PC-3 (cell line): ENCODE results near the gene ARL6IP1. TPM values are rescaled to one million over a fixed set of nuclear protein-coding genes. Genes with fewer than 3 reads are reported as not detected.
A peak's percentile ranks its signal among the peaks of the same experiment; 100 is the strongest.

ENCODE experiments used
- ATAC-seq: fragments of 200-7000 bp; cut with Tn5 transposase; 2 replicates; pipeline ENCODE4 v1.9.1; 2020; ENCODE audit warnings: mild to moderate bottlenecking, moderate library complexity
- BruUV-seq: library from RNA; stranded (reverse); fragments of 400-500 nt; replicated peaks from 2 replicates; lab custom pipeline; 2021; lab: Mats Ljungman, UMichigan
- CTCF ChIA-PET: fragments of 300-600 bp; sonication (Branson Sonifier 250); formaldehyde crosslinking; loops from one replicate; lab custom pipeline; 2022; ENCODE audit warnings: antibody characterized with exemption; lab: Charles Lee
- POLR2A ChIA-PET: fragments of 300-600 bp; sonication (Branson Sonifier 250); formaldehyde crosslinking; loops from one replicate; lab custom pipeline; 2022; ENCODE audit warnings: antibody characterized with exemption; ENCODE audit not compliant: unreplicated experiment; lab: Charles Lee
- DNase-seq: peaks from one replicate; pipeline ENCODE4 v3.0.0-alpha.2; 2015
- H2AFZ ChIP-seq: fragments of 300-600 bp; sonication (generic); 2 replicates; pipeline ENCODE4 v1.6.0; 2016; ENCODE audit warnings: antibody characterized with exemption, low read length
- H3F3A ChIP-seq: fragments of 300-600 bp; sonication (generic); one replicate; pipeline ENCODE4 v1.6.0; 2017; ENCODE audit warnings: antibody characterized with exemption, low read length, control low read depth, mild to moderate bottlenecking; ENCODE audit not compliant: unreplicated experiment
- H3K27ac ChIP-seq: fragments of 300-600 bp; sonication (generic); 2 replicates; pipeline ENCODE4 v1.5.1; 2016; ENCODE audit warnings: mild to moderate bottlenecking, low read length
- H3K27me3 ChIP-seq: fragments of 300-600 bp; sonication (generic); 2 replicates; pipeline ENCODE4 v1.6.1; 2016; ENCODE audit warnings: low read length, mixed read lengths
- H3K36me3 ChIP-seq: fragments of 300-600 bp; sonication (generic); 2 replicates; pipeline ENCODE4 v1.6.1; 2016; ENCODE audit warnings: low read depth, mixed run types, low read length, mixed read lengths
- H3K4me1 ChIP-seq: fragments of 300-600 bp; sonication (generic); 2 replicates; pipeline ENCODE4 v1.5.1; 2016; ENCODE audit warnings: low read length; ENCODE audit not compliant: insufficient read depth
- H3K4me2 ChIP-seq: fragments of 300-600 bp; sonication (generic); 2 replicates; pipeline ENCODE4 v1.6.0; 2016; ENCODE audit warnings: low read length
- H3K4me3 ChIP-seq: fragments of 300-600 bp; sonication (generic); 2 replicates; pipeline ENCODE4 v1.5.1; 2016; ENCODE audit warnings: mild to moderate bottlenecking, low read length, mixed read lengths
- H3K79me2 ChIP-seq: fragments of 300-600 bp; sonication (generic); 2 replicates; pipeline ENCODE4 v1.6.1; 2017; ENCODE audit warnings: low read length, mixed read lengths
- H3K9ac ChIP-seq: fragments of 300-600 bp; sonication (generic); 2 replicates; pipeline ENCODE4 v1.6.0; 2016; ENCODE audit warnings: mild to moderate bottlenecking, low read length
- H3K9me2 ChIP-seq: fragments of 300-600 bp; sonication (generic); replicated peaks from 2 replicates; pipeline ENCODE4 v1.6.1; 2016; ENCODE audit warnings: mixed run types, low read length, mixed read lengths
- H3K9me3 ChIP-seq: fragments of 300-600 bp; sonication (generic); 2 replicates; pipeline ENCODE4 v1.6.1; 2016; ENCODE audit warnings: low read length, mixed read lengths
- H4K20me1 ChIP-seq: fragments of 300-600 bp; sonication (generic); 2 replicates; pipeline ENCODE4 v1.6.1; 2016; ENCODE audit warnings: low read length, mixed read lengths
- CTCF ChIP-seq: fragments of 300-600 bp; sonication (generic); conservative IDR thresholded peaks from 2 replicates; pipeline ENCODE4 v1.5.1; 2017; ENCODE audit warnings: antibody characterized with exemption, low read depth, mild to moderate bottlenecking, low read length
- EZH2 ChIP-seq: fragments of 300-600 bp; sonication (generic); IDR thresholded peaks from one replicate; pipeline ENCODE4 v1.6.1; 2017; ENCODE audit warnings: antibody characterized with exemption, mild to moderate bottlenecking, low read length; ENCODE audit not compliant: unreplicated experiment
- EZH2phosphoT487 ChIP-seq: fragments of 300-600 bp; sonication (generic); IDR thresholded peaks from 2 replicates; pipeline ENCODE4 v1.6.1; 2018; ENCODE audit warnings: mild to moderate bottlenecking, antibody characterized with exemption, low read length, borderline replicate concordance
- intact Hi-C: fragments of 100-400 bp; cut with micrococcal nuclease; formaldehyde crosslinking; loops from 2 replicates; pipeline ENCODE4 v1.9.0; 2023
- total RNA-seq: library from RNA; depleted of rRNA; stranded (reverse); fragments of >200 nt; gene quantifications from 2 replicates; pipeline ENCODE4 v1.2.3, GENCODE V29; 2014

Gene ARL6IP1
- total RNA-seq, 1 experiment from 2014 or later, result 150 TPM

DNA sequence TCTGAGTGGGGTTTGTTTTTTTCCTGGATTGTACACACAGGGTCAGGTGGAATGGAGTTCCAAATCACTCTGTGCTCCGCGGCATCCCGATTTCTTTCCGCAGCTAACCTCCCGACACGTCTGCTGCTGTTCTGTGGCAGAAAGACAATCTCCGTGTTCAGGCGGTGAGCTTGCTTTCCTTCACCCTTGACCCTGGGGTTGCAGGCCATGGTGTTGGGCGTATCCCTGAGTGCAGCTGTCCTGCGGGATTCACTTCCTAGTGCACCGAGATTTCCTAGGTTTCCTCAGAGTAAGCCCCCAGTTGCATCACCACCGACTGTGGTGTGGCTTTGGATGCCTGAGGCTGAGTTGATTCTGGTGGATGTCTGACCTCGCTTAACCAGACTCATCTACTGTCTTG lies 7.8 kb upstream of the ARL6IP1 start:
- H3K79me2 ChIP-seq, result no peaks in the 10 kb centered on the region
- ATAC-seq (no peak), DNase-seq (no peak)
- no peaks in the 10 kb centered on the region for H4K20me1 ChIP-seq
- H2AFZ ChIP-seq, result no peak overlapping the region
- no peak overlapping the region for H3K27ac ChIP-seq
- BruUV-seq, result no TSS peak
- TF ChIP-seq EZH2phosphoT487, result no peak
- TF ChIP-seq EZH2, result no peak
- TF ChIP-seq CTCF, result no peak
- H3K9me2 ChIP-seq, result no peaks in the 10 kb centered on the region
- no peak overlapping the region for H3K4me3 ChIP-seq
- ChIA-PET POLR2A (no interaction called here), CTCF (no interaction called here)
- no peaks in the 10 kb centered on the region for H3K27me3 ChIP-seq
- H3K4me2 ChIP-seq, result no peak overlapping the region
- H3F3A ChIP-seq, result no peaks in the 10 kb centered on the region
- intact Hi-C loops, result loop anchor here (10.0 kb wide), 1 partner anchor 156 kb away; no protein-coding TSS in a partner anchor
- no peaks in the 10 kb centered on the region for H3K9me3 ChIP-seq
- H3K36me3 ChIP-seq, result peaks cover 41% of the 10 kb centered on the region
- H3K9ac ChIP-seq, result no peak overlapping the region
- H3K4me1 ChIP-seq, result peaks cover 13% of the 10 kb centered on the region

GRCh38 chr16:18805257-18805773 lies 4.0 kb upstream of the ARL6IP1 start:
- ATAC-seq, result no peak
- Histone ChIP-seq H3K27ac (no peak overlapping the region), H3K79me2 (peaks cover 16% of the 10 kb centered on the region), H3K4me1 (peaks cover 16% of the 10 kb centered on the region), H3K9me2 (no peaks in the 10 kb centered on the region), H3K4me2 (no peak overlapping the region), H3K4me3 (no peak overlapping the region), H3K9me3 (no peaks in the 10 kb centered on the region), H3K9ac (no peak overlapping the region), H3K27me3 (no peaks in the 10 kb centered on the region), H2AFZ (no peak overlapping the region), H4K20me1 (peaks cover 9% of the 10 kb centered on the region), H3K36me3 (peaks cover 28% of the 10 kb centered on the region), H3F3A (no peaks in the 10 kb centered on the region)
- POLR2A ChIA-PET, result interaction anchor here (0.5 to 0.6 kb wide), 5 partner anchors 18 to 625 kb away, joined by 3 to 7 read pairs (median 5); no protein-coding TSS in a partner anchor
- TF ChIP-seq EZH2, result no peak
- no peak for TF ChIP-seq EZH2phosphoT487
- no peak for TF ChIP-seq CTCF
- CTCF ChIA-PET, result no interaction called here
- BruUV-seq, result no TSS peak
- no peak for DNase-seq
- intact Hi-C loops, result loop anchor here (10.0 kb wide), 1 partner anchor 159 kb away; no protein-coding TSS in a partner anchor

DNA sequence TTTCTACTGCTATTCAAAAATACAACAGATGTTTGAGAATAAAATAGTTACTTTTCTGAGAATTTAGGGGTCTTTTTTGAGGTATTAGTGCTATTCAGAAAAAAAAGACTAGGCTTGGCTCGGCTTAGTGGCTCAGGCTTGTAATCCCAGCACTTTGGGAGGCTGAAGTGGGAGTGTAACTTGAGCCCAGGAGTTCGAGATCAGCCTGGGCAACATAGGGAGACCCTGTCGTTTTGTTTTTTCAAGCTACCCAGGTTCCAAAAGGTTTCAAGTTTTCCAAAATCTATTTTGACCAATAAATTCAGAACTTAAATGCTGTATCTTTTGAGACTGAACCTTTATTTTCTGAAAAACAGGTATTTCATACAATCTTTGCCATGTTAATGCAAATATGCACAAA lies 3.2 kb upstream of the ARL6IP1 start:
- Histone ChIP-seq H3K79me2 (peaks cover 24% of the 10 kb centered on the region), H3K4me1 (peaks cover 16% of the 10 kb centered on the region), H2AFZ (no peak overlapping the region), H3K9ac (peak overlapping the region; percentile 16; the same call in 1 of the 2 replicates), H3K27me3 (no peaks in the 10 kb centered on the region), H3K9me3 (no peaks in the 10 kb centered on the region), H4K20me1 (peaks cover 17% of the 10 kb centered on the region), H3K27ac (peak overlapping the region; percentile 26; the same call in 1 of the 2 replicates), H3F3A (no peaks in the 10 kb centered on the region), H3K4me3 (no peak overlapping the region), H3K4me2 (peak overlapping the region; percentile 49), H3K9me2 (no peaks in the 10 kb centered on the region), H3K36me3 (peaks cover 28% of the 10 kb centered on the region; the same call in 1 of the 2 replicates)
- no peak for ATAC-seq
- no TSS peak for BruUV-seq
- POLR2A ChIA-PET, result interaction anchor here (0.6 kb wide), 3 partner anchors 29 to 626 kb away, joined by 4 to 7 read pairs (median 5); no protein-coding TSS in a partner anchor
- intact Hi-C loops, result loop anchor here (5.0 to 10.0 kb wide), 2 partner anchors 160 to 263 kb away; partner anchors contain the start of gene COQ7
- no peak for TF ChIP-seq CTCF
- no peak for TF ChIP-seq EZH2phosphoT487
- no peak for TF ChIP-seq EZH2
- no peak for DNase-seq
- CTCF ChIA-PET, result no interaction called here
